PFSK-1 (cell line): Measurements from ENCODE around the gene INPP5J.

Experiments used
- FOXP2 ChIP-seq: optimal IDR thresholded peaks from 2 replicates; pipeline ENCODE3; 2011; ENCODE audit warnings: borderline replicate concordance, control low read depth, inconsistent platforms; ENCODE audit not compliant: insufficient read depth; ENCODE audit errors: extremely low read length, extremely low read depth
- POLR2AphosphoS5 ChIP-seq: IDR thresholded peaks from 2 replicates; pipeline ENCODE4 v1.6.1; 2012; ENCODE audit warnings: low read depth, mild to moderate bottlenecking, control low read depth, low read length, moderate library complexity
- REST ChIP-seq, 2 experiments: IDR thresholded peaks; 2 replicates each; pipeline versions ENCODE4 v1.6.1 to v1.8.0; 2011 to 2012; ENCODE audit warnings: low read depth in 2 of 2, low read length in 2 of 2, control low read depth in 1 of 2, inconsistent platforms in 1 of 2, mild to moderate bottlenecking in 1 of 2, moderate library complexity in 1 of 2; ENCODE audit not compliant: insufficient read depth in 1 of 2
- SIN3A ChIP-seq: IDR thresholded peaks from 2 replicates; pipeline ENCODE4 v1.6.1; 2012; ENCODE audit warnings: mild to moderate bottlenecking, low read length, moderate library complexity, borderline replicate concordance; ENCODE audit not compliant: insufficient read depth
- TAF1 ChIP-seq: IDR thresholded peaks from 2 replicates; pipeline ENCODE4 v1.6.1; 2012; ENCODE audit warnings: low read length, control low read depth, borderline replicate concordance; ENCODE audit not compliant: insufficient read depth

INPP5J gene

GRCh38 chr22:31086703-31087330, 35.9 kb upstream of the INPP5J start:
- no peak for TF ChIP-seq REST (IDR thresholded peaks at IDR 0.05; ENCODE audit: insufficient read depth in 1 of 2, low read depth in 2 of 2, low read length in 2 of 2)
- TF ChIP-seq SIN3A, result no peak
- no peak for TF ChIP-seq TAF1
- no peak for TF ChIP-seq POLR2AphosphoS5
- no peak for TF ChIP-seq FOXP2

GRCh38 chr22:31087744-31088215, 35.0 kb upstream of the INPP5J start:
- TF ChIP-seq SIN3A (no peak), TAF1 (no peak), REST (IDR thresholded peaks at IDR 0.05; ENCODE audit: insufficient read depth in 1 of 2, low read depth in 2 of 2, low read length in 2 of 2) (no peak), POLR2AphosphoS5 (no peak), FOXP2 (no peak)

GRCh38 chr22:31088233-31088986, 34.4 kb upstream of the INPP5J start:
- TF ChIP-seq SIN3A, result no peak
- no peak for TF ChIP-seq POLR2AphosphoS5
- TF ChIP-seq TAF1, result no peak
- TF ChIP-seq REST (IDR thresholded peaks at IDR 0.05; ENCODE audit: insufficient read depth in 1 of 2, low read depth in 2 of 2, low read length in 2 of 2), result no peak
- TF ChIP-seq FOXP2, result no peak

GRCh38 chr22:31089160-31090100, 33.3 kb upstream of the INPP5J start:
- TF ChIP-seq POLR2AphosphoS5 (no peak), FOXP2 (no peak), TAF1 (no peak), SIN3A (no peak), REST (IDR thresholded peaks at IDR 0.05; ENCODE audit: insufficient read depth in 1 of 2, low read depth in 2 of 2, low read length in 2 of 2) (no peak)
